SU-DHL-6 (cell line): ENCODE results near the gene TMEM82.

Experiments used
- H2AFZ ChIP-seq: fragments of 200-600 bp; sonication (generic); 2 replicates; pipeline ENCODE4 v1.6.1; 2014; ENCODE audit warnings: low read depth, mild to moderate bottlenecking, moderate library complexity, mixed read lengths, antibody characterized with exemption, low read length; ENCODE audit not compliant: severe bottlenecking
- H3F3A ChIP-seq: fragments of 200-600 bp; shearing (Covaris generic); 2 replicates; pipeline ENCODE4 v1.6.0; 2016; ENCODE audit warnings: antibody characterized with exemption, mild to moderate bottlenecking; ENCODE audit not compliant: insufficient read depth
- H3K27ac ChIP-seq: fragments of 200-600 bp; sonication (generic); 2 replicates; pipeline ENCODE4 v1.5.1; 2016; ENCODE audit warnings: low read depth, mild to moderate bottlenecking, low read length, moderate library complexity, mixed read lengths
- H3K27me3 ChIP-seq: fragments of 200-600 bp; sonication (generic), shearing (Covaris generic); 2 replicates; pipeline ENCODE4 v1.6.0; 2014; ENCODE audit warnings: mild to moderate bottlenecking, low read length
- H3K36me3 ChIP-seq: fragments of 200-600 bp; sonication (generic); 2 replicates; pipeline ENCODE4 v1.6.1; 2014; ENCODE audit warnings: mild to moderate bottlenecking, low read length, mixed read lengths
- H3K4me2 ChIP-seq: fragments of 300-600, 200-600 bp; shearing (Covaris generic), sonication (generic); 2 replicates; pipeline ENCODE4 v1.6.0; 2014; ENCODE audit warnings: low read length, low read depth, mild to moderate bottlenecking; ENCODE audit not compliant: poor library complexity, severe bottlenecking
- H3K4me3 ChIP-seq: fragments of 200-600 bp; sonication (generic); 2 replicates; pipeline ENCODE4 v1.5.1; 2014; ENCODE audit warnings: antibody characterized with exemption, low read length, mild to moderate bottlenecking, mixed read lengths; ENCODE audit not compliant: insufficient read depth, poor library complexity, severe bottlenecking
- H3K79me2 ChIP-seq: fragments of 200-600 bp; sonication (generic); 2 replicates; pipeline ENCODE4 v1.6.1; 2014; ENCODE audit warnings: mild to moderate bottlenecking, low read length, moderate library complexity; ENCODE audit not compliant: insufficient read depth
- H3K9ac ChIP-seq: fragments of 200-600 bp; sonication (generic); 2 replicates; pipeline ENCODE4 v1.7.0; 2014; ENCODE audit warnings: mild to moderate bottlenecking, low read length
- H3K9me2 ChIP-seq: fragments of 200-600 bp; sonication (generic); replicated peaks from 2 replicates; pipeline ENCODE4 v1.6.1; 2014; ENCODE audit warnings: low read length; ENCODE audit not compliant: insufficient read depth
- H3K9me3 ChIP-seq: fragments of 200-600 bp; sonication (generic); 2 replicates; pipeline ENCODE4 v1.6.1; 2014; ENCODE audit warnings: low read length, mixed read lengths; ENCODE audit not compliant: insufficient read depth
- H4K20me1 ChIP-seq: fragments of 200-600 bp; sonication (generic); 2 replicates; pipeline ENCODE4 v1.6.1; 2014; ENCODE audit warnings: low read depth, mild to moderate bottlenecking, antibody characterized with exemption, low read length, moderate library complexity, mixed read lengths
- CTCF ChIP-seq: fragments of 200-600 bp; sonication (generic); IDR thresholded peaks from one replicate; pipeline ENCODE4 v1.5.1; 2017; ENCODE audit warnings: antibody characterized with exemption, mild to moderate bottlenecking, low read length, moderate library complexity; ENCODE audit not compliant: insufficient read depth, poor library complexity, severe bottlenecking
- EZH2phosphoT487 ChIP-seq: fragments of 200-600 bp; sonication (generic), shearing (Covaris generic); conservative IDR thresholded peaks from 2 replicates; pipeline ENCODE4 v1.6.1; 2018; ENCODE audit warnings: mild to moderate bottlenecking, antibody characterized with exemption, low read length, moderate library complexity, mixed read lengths

Gene TMEM82

GRCh38 chr1:15708486-15709137 is 33.7 kb upstream of the TMEM82 start:
- no peaks in the 10 kb centered on the region for H3K9me2 ChIP-seq
- H3K9ac ChIP-seq, result no peak overlapping the region
- no peaks in the 10 kb centered on the region for H3K9me3 ChIP-seq
- no peaks in the 10 kb centered on the region for H4K20me1 ChIP-seq
- no peak overlapping the region for H3K27ac ChIP-seq
- TF ChIP-seq CTCF (no peak), EZH2phosphoT487 (no peak)
- no peak overlapping the region for H3K4me3 ChIP-seq
- H3K79me2 ChIP-seq, result peaks cover 12% of the 10 kb centered on the region; the same call in 1 of the 2 replicates
- H3K36me3 ChIP-seq, result no peaks in the 10 kb centered on the region
- no peaks in the 10 kb centered on the region for H3F3A ChIP-seq
- no peaks in the 10 kb centered on the region for H3K27me3 ChIP-seq
- H3K4me2 ChIP-seq, result no peak overlapping the region
- H2AFZ ChIP-seq, result no peak overlapping the region

- no peak overlapping the region for H3K4me3 ChIP-seq
- no peak overlapping the region for H3K9ac ChIP-seq
- H2AFZ ChIP-seq, result no peak overlapping the region
- no peaks in the 10 kb centered on the region for H3F3A ChIP-seq
- no peaks in the 10 kb centered on the region for H3K27me3 ChIP-seq
- no peaks in the 10 kb centered on the region for H3K9me2 ChIP-seq
- H4K20me1 ChIP-seq, result no peaks in the 10 kb centered on the region
- H3K4me2 ChIP-seq, result no peak overlapping the region
- peaks cover 12% of the 10 kb centered on the region; the same call in 1 of the 2 replicates for H3K79me2 ChIP-seq
- H3K27ac ChIP-seq, result no peak overlapping the region
- no peaks in the 10 kb centered on the region for H3K36me3 ChIP-seq
- H3K9me3 ChIP-seq, result no peaks in the 10 kb centered on the region
- TF ChIP-seq CTCF (no peak), EZH2phosphoT487 (no peak)
Observed at GRCh38 chr1:15709226-15709625, 33.1 kb upstream of the TMEM82 start.

GRCh38 chr1:15712168-15712567 is 30.1 kb upstream of the TMEM82 start:
- Histone ChIP-seq H3K4me2 (no peak overlapping the region), H3K9me3 (no peaks in the 10 kb centered on the region), H3K27me3 (no peaks in the 10 kb centered on the region), H3K9me2 (no peaks in the 10 kb centered on the region), H3K9ac (no peak overlapping the region), H3K36me3 (no peaks in the 10 kb centered on the region), H4K20me1 (no peaks in the 10 kb centered on the region), H3K27ac (no peak overlapping the region), H3F3A (no peaks in the 10 kb centered on the region), H3K79me2 (0 out of 2 replicates have a peak, but pooled peaks cover 2% of the 10 kb centered on the region), H3K4me3 (no peak overlapping the region), H2AFZ (no peak overlapping the region)
- no peak for TF ChIP-seq EZH2phosphoT487
- no peak for TF ChIP-seq CTCF
